GM19438 (cell line): ENCODE data around the gene WNT3.
"Not testable (repeated sequence)": the region's sequence is repeated elsewhere in the genome, so short reads cannot be mapped to it uniquely, and the experiment has no call there.

Experiments
- ATAC-seq: cut with Tn5 transposase; IDR thresholded peaks from one replicate; pipeline ENCODE4 v1.9.1; 2021; ENCODE audit warnings: low read depth; ENCODE audit not compliant: unreplicated experiment

The WNT3 gene

DNA sequence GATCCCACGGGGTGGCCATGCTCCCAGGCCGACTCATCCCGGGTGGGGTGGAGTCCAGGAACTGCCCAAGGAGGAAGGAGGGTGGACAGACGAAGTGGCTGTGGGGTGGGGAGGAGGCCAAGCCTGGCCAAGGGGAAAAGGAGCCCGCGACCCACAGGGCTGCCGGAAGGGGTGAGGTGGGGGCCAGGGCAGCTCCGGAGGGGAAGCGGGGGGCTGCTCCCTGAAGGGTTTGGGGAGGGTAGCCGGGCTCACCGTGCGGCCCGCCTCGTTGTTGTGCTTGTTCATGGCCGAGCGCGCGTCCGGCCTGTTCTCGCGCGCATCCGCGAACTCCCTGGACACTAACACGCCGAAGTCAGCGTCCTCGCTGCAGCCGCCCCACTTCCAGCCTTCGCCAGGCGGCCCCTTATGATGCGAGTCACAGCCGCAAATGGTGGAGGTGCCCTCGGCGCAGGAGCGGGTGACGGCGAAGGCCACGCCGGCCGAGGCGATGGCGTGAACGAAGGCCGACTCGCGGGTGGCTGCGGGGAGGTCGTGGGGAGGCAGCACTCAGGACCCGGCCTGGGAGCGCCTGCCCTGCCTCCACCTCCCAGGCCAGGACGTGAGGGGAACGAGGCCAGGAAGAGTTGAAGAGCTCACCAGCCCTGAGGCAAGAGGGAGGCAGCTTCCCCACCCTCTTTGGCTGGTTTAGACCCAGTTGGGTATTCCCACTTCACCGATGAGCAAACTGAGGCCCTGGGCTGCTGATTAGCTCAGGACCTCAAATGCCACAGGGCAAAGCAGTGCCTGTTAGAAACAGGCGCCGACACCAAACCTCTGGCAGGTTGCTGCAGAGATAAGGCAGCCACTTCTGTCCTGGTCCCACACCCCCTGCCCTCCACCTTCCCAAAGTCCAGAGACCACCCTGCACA, 48.7 kb downstream of the WNT3 start:
- ATAC-seq = no peak

DNA sequence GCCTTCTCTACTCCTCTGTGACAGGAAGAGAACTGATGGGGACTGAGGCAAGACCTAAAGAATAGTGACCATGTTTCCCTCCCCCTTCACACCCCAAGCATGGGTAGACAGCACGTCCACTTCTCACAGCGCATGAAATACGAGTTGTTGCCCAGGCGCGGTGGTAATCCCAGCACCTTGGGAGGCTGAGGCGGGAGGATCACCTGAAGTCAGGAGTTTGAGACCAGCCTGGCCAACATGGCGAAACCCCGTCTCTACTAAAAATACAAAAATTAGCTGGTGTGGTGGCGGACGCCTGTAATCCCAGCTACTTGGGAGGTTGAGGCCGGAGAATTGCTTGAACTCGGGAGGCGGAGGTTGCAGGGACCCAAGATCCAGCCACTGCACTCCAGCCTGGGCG, 49.6 kb downstream of the WNT3 start:
- ATAC-seq = not testable (repeated sequence)

DNA sequence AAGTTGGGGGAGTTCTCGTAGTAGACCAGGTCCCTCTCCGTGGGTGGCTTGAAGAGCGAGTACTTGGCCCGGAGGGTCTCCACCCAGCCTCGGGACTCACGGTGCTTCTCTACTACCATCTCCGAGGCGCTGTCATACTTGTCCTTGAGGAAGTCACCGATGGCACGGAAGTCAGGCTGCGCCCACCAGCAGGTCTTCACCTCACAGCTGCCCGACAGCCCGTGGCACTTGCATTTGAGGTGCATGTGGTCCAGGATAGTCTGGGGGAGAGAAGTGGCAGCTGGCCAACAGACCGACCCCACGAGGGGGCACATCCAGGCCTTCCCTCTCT, 50.0 kb downstream of the WNT3 start:
- no peak for ATAC-seq

DNA sequence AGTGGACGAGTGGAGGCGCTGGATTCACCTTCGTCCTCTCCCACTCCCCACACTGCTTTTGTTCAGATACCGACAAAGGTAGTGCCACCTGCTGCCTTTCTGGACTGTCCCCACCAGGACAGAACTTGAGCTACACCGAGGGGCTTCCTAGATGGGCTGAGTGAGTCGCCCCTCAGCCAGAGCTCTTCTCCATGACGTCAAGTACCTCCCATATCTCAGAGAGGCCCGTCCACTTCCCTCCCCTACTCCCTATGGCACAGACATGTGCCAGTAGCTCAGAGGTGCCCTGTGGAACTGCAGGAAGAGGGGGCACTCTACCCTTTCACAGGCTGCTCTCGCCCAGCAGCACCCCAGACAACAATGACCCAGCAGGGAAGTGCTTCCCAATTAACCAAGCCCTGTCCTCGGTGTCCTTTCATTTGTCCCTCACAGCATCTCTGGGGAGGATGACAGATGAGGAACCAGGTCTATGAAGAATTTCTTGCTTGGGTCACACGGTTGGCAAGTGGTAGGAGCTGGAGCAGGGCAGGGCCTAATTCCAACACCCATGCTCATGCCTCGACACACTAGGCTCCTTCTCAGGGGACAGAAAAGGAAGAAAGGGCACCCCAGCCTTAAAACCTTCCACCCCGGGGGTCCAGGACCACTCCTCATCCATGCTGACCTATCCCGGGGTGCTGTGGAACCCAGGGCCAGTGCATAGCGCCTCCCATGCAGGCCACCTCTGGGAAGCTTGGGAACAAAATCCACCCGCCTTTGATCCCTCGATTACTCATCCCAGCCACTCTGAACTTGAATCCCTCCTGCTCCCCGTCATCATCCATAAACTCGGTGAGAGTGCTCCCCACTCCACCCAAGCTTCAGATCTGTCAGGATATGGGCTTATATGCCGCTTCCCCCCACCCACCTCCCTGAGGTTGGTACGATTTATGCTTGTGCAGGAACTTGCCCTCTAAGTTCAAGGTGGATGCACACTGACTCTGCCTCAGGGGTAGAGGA, 51.7 kb downstream of the WNT3 start:
- no peak for ATAC-seq

DNA sequence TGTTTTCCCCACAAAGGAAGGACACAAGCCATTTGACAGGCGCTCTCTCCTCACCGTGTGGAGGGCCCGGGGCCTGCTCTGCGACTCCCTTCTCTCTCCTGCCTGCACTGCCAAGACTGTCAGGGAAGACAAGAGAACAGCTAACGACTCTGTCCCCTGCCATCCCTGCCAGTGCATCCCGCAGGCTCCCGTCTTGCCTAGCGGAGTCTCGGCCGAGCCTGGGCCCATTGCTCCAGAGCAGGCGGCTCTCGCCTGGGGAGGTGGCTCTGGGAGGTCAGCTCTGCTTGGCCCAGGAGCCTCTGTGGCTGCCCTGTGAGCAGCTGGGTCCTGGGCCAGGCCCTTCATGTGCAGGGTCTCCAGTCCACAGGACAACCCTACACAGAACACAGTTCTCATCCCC, 53.0 kb downstream of the WNT3 start:
- ATAC-seq = no peak

DNA sequence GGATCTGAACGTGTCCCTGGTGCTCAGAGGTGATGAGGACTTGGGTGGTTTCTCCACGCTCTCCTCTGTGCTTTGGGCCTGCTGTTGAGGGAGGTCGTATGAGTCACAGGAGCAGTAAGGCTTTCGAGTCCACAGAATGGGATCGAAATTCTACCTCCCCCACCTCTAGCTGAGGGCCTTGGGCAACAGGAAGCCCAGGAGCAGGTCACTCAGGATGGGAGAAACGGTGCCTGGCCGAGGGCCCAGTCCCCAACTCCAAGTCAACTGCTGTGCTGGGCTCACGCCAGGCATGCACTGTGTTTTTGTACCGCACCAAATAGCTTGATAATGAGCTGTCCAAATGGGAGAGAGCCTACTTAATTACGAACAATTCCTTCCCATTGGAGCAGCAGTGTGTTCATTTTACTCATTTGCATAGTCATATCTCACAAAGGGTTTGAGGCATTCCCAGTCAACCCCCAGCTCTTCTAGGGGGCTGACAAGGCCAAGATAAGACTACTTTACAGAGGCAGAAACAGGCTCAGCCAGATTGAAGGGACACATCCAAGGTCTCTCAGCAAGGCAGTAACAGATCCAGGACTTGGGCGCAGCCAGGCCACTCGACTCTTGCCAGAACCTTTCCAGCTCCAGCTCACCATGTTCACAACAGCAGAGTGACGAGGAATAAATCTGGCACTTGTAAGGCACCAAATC, 53.6 kb downstream of the WNT3 start:
- ATAC-seq = no peak

DNA sequence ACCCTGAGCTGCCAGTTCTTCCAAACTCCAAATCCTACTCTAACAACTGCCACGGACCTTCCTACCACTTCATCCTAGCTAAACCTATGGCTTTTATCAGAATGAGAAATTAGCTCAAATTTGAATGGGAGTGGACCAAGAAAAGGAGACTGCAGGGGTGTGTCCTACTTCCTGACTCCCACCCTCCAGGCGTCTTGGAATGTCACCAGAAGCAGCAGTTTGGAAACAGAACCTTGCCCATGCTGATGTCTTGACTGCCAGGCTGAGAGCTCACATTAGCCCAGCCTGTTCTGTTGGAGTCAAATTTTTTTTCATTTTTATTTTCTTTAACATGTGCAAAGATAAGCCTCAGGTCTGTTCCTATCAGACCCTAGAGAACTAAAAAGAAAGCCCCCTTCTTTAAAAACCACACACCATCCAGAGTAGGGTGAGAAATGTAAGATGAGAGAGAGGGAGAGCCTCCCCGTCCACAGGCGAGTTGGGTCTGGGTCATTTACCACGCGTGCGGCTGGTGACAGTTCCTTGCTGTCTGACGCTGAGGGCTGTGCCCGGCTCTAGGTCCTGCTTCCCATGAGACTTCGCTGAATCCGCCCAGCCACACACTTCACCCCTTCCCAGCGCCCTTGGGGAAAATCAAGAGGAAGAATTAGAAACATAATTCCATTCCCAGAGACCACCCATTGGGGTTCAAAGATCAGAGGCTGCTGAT, 54.3 kb downstream of the WNT3 start:
- ATAC-seq = no peak

DNA sequence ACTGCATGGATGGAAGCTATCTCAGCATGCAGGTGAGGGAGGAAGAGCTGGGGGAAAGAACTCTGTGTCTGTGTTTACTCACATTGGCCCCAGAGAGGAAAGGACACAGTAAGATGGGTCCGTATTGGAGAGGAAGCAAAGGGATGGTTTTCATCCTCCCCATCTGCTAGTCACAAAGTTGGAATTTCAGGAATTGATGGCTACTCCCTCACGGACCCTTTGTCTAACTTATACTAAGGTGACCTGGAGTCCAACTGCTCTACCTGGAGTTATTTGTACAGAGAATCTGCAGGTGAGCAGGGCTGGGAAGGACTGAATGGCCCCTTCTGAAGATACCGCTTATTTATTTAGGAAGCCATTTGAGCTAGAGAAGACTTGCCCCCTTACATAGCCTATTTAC, 55.1 kb downstream of the WNT3 start:
- no peak for ATAC-seq

DNA sequence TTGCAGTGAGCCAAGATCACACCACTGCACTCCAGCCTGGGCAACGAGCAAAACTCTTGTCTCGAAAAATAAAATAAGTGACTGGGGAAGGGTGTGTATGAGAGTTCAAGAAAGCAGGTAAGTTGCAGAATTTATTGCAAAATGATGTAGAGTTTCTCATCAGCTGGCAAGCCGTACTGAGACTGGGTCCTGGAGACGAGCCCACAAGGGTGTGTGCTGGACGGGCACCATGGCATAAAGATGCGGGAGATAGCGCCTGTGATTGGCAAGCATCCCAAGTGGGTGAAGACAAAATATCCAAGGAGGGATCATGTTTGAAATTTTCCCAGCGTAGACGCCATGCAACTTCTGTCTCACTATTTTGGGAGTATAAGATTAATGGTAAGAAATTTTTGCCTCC, 59.4 kb downstream of the WNT3 start:
- ATAC-seq = no peak

DNA sequence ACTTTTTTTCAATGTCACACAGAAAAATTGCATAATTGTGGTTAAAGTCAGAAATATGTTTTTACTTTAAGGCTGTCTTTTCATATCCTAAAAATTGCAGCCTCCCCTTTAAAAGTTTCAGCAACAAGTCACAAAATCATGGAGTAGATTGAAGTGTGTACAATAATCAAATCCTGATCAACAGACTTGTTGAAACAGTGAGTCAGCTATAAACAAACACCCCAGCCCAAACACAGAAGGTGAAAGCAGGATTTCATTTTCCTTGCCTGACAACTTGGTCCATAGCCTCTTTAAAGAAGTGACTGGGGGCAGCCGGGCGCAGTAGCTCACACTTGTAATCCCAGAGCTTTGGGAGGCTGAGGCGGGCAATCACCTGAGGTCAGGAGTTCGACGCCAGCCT, 59.9 kb downstream of the WNT3 start:
- no peak for ATAC-seq

DNA sequence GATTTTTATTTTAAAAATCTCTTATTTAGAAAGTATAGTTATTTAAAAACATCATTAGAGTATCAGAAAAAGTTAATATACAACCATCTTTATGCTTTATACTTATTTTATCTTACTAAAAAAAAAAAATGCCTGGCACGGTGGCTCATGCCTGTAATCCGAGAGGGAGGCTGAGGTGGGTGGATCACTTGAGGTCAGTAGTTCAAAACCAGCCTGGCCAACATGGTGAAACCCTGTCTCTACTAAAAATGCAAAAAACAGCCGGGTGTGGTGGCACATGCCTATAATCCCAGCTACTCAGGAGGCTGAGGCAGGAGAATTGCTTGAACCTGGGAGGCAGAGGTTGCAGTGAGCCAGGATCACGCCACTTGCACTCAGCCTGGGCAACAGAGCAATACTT, 60.9 kb downstream of the WNT3 start:
- ATAC-seq = not testable (repeated sequence)

DNA sequence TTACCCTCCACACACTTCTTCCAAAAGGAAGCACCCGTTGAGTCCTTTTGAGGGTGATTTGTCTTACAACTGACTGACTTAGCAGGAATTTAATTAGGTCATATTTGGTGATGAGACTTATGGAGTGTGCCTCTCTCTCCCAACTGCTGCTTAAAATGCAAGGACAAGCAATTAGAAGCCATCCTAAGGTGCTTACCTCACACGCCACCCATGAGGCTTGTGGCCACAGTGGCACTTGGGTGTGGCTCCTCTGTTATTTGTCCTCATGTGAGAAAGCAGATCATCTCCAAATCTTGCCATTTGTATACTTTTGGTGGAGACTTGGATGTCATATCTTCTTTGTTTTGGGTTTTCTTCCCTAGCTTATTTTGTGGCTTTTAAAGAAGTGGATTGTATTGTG, 61.6 kb downstream of the WNT3 start:
- no peak for ATAC-seq

DNA sequence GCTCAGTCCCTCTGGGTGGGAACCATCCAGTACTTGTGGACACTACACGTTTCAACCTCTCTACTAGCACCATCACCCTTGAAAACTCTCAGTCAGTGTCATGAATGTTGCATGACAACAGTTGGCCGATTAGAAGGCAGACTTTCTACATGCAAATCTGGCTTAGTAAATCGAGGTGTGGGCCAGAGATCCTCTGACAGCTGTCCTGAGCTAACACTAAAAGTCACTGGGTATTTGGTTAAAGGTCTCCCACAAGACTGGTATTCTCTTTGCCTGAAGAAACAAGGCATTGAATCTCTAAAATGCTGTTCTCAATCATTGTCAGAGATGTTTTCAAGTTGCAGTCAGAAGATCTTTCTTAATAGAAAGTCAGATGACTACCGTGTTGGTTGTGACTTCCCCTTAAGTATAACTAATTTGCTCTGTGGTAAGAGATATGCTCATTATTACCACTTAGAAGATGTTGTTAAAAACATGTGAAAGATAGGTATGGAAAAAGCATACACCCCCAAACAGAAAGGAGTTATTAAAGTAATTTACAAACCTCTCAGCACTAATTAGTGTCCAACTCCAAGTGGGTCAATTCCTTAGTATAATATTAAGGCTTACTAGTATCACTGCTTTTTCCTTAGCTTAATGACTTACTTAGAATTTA, 62.3 kb downstream of the WNT3 start:
- ATAC-seq = no peak

DNA sequence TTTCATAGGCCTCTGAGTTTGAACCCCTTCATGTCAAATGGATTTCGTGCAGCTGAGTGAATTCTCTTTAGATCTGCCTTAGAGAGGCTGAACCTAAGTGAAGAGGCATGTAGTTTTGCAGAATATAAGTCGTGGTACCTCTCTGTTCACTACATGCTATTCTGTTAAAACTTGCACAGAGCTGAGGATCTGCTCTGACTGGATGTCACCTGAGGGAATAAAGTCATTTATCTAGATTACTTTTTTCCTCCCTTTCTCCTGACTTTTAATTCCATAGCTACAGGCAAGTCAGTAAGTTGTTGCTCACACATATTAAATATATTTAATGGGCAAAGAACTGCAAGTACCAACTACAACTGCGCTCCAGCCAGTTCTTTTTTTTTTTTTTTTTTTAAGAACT, 64.7 kb downstream of the WNT3 start:
- no peak for ATAC-seq

DNA sequence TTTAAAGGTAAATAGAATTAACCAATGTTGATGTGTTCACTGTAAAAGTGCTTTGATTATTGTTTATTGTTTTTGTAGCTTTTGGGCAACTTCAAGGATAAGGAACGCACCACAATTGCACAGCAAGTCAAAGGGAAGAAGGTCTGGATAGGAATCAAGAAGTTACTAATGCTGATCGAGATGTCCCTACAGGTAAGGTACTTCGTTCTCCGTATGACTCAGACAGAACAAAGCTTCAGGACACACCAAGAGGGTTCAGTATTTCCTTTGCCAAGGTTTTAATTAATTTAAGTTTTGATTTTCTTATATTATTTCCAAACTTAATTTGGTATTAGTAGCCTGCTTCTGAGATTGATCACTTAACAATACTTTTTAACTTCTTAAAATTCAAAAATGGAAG, 67.1 kb downstream of the WNT3 start:
- no peak for ATAC-seq

DNA sequence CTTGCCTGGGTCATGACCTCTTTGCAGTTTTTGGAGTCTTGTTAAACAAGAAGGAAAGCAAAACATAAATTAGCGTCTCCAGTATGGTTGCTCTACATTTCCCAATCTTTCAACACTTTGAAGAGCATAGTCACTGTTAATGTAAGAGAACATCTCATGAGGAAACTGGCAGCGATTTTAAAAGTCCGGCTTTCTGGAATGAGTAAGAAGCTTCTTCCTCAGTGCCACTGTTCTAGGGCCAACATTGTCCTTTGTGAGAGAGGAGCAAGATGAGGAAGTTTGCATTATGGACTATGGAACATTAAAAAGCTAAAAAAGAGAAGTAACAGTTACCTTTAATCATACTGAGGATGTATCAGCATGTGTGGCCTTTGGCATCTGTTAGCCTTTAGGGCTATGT, 73.1 kb downstream of the WNT3 start:
- no peak for ATAC-seq

DNA sequence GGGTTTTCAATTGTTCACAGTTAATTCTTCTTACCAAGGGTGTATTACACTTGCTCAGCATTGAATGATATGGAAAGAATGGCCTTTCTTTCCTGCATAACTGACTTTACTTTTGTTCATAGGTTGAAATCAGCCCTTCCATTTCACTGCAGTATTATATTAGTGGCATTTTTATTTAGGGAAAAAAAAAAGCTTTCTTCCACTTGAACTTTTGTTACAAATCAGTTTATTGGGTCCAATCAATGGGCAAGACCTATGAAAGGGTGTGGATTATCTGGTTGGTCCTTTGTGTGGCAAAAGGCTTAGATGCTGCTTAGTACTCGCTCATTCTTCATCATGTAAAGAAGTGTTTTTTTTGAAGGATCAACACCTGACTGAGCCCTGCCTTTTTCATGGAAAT, 74.1 kb downstream of the WNT3 start:
- ATAC-seq = no peak

DNA sequence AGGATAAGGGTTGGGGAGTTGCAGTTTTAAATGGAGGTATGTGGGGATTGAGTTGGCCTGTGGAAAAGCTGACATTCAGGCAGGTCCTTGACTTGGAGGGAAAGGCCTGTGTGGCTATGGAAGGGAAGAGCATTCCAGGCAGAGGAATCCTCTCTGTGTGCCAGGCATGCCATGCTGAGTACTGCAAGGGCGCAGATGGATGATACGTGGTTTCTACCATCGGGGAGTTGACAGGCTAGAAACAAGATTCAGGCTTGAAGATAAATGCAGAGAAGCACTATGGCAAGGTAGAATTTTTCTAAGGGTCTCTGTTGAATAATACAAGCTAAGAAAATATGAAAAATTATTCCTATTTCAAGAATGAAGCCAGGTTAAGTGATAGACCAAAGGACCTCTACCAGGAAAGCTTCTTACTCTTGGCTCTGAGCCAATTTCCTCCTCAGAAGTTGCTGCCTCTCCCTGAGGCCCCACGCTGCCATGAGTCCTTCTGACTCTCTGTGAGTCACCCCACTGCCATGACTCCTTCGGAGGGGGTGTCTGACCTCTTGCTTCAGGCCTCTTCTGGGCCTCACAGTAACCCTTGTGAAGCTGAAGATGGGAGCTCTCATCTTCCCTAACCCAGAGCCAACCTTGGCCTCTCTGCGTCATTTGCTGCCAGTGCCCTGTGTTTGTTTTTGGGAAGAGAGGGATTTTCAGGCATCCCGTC, 75.8 kb downstream of the WNT3 start:
- no peak for ATAC-seq

DNA sequence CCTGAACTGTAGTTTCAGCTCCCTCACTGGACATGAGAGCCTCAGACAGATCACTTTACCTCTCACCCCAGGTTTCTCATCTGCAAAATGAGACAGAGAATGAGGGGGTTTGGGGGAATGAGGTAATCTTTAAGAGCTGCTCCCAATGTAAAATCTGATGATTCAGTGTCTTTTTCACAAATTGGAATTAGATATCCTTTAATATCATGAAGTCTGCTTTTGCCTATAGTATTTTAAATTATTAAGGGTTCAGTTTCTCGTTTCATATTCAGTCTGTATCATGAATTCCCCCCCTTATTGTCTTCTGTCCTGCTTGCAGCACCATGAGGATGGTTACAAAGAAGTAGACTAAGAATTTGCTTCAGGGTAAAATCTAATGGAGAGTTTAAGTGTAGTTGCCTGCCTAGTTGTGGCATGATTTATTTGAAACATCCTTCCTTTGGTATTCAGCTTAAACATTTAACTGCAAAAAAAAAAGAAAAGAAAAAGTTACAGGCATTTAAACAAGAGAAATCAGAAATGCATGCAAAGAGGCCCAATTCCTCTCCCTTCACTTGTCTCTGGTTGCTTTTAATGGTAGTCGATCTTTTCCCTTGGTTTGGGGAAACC, 77.3 kb downstream of the WNT3 start:
- no peak for ATAC-seq
